GM18873 (cell line): ENCODE measurements around the gene MSGN1.
"Not testable (repeated sequence)": the region's sequence is repeated elsewhere in the genome, so short reads cannot be mapped to it uniquely, and the experiment has no call there.

ENCODE experiments used
- ATAC-seq: cut with Tn5 transposase; IDR thresholded peaks from one replicate; pipeline ENCODE4 v1.9.1; 2021; ENCODE audit warnings: mild to moderate bottlenecking, moderate library complexity, moderate number of reproducible peaks; ENCODE audit not compliant: unreplicated experiment, low FRiP score

Gene MSGN1

DNA sequence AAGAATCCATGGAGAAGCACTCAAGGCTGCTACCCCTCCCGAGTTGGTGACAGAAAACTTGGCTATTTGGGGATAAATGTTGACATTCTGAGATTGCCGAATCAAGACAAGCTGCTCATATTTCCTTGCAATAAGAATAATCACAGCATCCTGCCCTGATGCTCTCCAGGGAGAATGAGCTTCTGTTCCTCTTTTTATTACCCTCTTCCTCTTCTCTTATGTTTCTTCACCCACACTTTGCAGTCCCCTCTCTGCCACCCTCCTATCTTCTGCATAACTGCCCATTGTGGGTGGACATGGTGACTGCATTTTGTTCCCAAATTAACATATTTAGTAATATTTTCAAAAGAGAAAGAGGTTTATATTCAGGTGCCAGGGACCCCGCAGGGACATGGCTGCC, 11.9 kb upstream of the MSGN1 start:
- ATAC-seq = no peak

DNA sequence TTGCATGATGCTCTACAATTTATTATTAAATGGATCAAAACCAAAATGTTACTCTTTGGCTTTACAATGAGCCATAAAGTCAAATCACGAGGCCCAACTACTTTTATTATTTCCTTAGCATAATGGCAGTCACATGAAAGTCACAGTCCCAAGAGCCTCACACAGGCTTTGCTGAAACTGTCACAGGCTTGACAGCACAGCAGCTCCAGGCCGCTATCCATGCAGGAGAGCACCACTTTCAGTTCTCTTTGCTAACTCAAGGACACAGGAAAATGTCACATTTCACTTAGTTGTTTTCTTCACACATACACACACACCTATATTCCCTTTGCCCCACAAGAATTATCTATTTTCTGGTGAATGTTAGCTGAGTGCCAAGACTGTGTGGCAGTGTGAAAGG, 11.1 kb upstream of the MSGN1 start:
- ATAC-seq = no peak

DNA sequence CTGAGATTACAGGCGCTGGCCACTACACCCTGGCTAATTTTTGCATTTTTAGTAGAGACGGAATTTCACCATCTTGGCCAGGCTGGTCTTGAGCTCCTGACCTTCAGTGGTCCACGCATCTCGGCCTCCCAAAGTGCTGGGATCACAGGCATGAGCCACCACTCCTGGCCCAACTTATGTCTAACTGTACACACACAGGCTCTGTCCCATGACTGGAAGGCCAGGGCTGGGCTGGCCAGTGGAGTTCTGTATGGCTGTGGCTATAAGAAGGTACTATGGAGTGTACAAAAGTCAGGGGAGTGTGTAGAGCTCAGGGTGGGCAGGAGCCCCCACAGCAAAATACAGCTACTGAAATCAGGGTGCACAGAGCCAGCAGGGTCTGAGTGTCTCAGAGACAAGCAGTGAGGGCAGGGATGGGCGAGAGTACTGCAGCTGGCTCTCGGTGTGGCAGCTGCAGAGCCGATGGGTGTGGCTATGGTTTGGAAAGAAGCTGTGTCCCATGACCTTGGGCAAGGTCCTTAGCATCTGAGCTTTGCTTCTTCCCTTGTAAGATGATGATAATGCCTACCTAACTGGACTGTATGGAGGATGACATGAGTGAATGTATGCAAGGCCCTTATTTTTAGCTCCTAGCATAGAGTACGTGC, 10.4 kb upstream of the MSGN1 start:
- ATAC-seq = no peak

DNA sequence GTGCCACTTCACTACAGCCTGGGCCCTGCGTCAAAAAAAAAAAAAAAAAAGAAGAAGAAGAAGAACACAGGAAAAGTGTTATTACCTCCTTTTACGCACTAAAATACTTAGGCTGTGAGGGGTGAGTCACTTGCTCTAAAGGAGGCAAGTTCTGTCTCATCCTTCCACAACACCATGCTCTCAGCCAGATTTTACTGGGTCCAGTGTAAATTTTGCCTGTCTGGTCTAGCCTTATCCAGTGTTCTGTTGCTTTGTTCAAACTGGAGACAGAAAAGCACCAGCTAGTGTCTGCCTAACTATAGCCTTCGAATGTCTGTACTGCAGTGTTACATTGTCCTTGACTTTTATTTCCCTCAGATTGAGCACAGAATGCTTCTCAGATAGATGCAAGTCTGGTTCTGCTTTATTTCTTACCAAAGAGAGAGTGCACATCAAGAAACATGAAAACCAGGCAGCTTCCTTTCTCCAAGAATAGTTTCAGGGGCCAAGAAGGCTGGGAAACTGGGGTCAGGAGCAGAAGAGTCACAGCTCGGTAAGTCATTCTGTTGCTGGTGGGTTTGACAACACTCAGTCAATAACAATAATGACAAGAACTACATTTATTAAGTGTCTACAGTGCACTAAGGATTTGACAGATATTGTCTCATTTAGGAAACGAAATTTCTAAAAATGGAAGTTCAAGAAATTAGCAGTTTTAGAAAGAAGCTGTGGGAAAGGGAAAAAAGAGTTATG, 3.1 kb upstream of the MSGN1 start:
- ATAC-seq = peak; percentile 39

DNA sequence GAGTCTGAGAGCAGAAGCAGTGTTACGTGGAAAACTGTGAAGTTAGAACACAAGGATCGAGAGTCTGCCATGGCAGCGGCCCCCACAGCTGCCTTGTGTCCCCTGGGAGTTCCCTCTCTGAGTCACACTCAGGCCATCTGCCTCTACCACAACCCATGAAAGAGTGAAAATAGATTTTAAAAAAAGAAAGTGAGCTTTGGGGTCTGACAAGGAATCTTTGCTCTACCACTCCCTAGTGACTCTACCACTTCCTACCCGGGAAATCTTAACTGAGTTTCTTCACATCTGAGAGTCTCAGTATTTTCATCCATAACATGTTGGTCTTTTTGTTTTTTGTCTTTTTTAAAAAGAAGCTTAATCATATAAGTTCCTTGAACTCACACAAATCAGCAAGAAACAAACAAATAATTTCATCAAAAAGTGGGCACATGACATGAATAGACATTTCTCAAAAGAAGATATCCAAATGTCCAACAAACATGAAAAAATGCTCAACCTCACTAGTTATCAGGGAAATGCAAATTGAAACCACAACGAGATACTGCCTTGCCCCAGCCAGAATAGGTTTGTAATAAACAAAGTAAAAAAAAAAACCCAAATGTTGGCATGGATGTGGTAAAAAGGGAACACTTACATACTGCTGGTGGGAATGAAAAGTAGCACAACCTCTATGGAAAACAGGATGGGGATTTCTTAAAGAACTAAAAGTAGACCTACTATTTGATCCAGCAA, 2.4 kb upstream of the MSGN1 start:
- peak; percentile 92 for ATAC-seq

DNA sequence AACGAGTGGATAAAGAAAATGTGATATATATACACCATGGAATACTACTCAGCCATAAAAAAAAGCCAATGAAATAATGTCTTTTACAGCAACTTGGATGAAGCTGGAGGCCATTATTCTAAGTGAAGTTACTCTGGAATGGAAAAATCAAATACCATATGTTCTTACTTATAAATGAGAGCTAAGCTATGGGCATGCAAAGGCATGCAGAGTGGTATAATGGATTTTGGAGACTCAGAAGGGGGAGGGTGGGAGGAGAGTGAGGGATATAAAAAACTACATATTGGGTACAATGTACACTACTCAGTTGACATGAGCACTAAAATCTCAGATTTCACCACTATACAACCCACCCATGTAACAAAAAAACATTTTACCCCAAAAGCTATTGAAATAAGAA, 1.7 kb upstream of the MSGN1 start:
- no peak for ATAC-seq

DNA sequence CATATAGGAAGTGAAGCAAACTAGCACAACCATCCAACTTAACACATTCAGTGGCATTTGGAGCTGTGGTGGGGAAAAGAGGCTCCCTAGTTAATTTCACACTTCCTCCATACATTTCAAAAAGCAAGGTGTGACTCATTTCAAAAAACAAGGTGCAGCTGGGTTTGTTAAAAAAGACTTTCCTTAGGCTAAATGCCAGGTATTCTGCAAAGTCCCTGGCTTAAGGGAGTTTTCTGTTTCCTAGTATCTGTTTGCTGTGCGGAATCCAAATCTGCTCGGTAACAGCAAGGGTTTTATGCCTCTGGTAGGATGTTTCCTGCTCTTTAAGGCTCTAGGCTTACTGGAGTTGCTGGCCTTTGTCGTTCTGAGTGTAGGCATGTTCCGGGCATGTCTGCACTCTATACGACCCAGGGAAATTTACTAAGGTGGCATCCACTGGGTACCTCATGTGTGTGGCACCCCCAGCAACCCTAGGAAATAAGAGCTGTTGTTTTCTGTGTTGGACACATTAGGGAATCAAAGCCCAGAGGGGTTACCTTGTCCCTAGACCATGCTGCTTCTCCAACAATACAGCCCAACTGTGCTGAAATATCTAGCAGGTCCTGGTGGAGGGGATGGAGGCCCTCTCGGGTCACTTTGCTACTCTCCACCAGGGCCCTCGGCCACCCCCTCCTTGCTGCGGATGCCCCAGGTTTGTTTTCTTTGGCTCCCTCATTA, 634 bp upstream of the MSGN1 start:
- ATAC-seq = no peak

DNA sequence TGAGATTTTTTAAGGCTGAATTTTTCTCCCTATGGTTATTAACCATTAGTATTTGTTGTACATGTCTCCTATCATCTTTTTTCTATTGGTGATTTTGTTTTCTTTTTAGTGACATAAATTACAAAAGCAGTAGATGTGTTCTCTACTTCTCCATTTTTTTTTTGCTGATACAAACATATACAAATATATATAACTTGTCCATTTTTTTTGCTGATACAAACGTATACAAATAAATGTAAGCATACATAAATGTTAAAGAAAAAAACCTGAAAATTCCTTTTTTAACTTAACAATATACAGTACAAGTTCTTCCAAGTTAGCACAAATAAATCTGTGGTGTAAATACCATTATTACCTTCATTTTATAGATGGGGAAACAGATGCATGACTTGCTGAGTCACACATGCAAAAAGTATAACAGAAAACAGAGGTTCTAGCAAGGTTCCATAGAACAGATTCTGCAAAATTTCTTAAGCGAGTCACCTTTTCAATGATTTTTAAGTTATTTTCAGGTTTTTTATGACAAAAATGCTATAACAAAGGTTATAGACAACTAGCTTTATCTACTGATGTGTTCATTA, 2.1 kb downstream of the MSGN1 start:
- ATAC-seq = no peak

DNA sequence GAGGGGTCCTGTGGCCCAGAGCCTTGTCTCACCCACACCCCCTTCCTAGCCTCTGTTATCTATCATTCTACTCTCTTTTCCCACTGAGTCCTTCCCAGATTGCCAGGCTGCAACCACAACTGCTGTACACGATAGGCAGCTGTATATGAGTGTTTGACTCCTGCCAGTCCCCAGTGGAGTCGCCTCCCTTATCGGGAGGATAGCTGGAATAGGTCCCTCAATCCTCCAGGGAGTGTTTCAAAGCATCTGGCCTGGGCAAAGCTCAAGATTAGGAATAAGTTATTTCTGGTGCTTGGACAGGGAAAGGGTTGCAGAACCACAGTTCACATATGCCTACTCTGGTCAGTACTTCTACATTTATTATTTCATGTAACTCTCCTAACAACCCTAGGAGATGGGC, 4.8 kb downstream of the MSGN1 start:
- ATAC-seq = no peak

DNA sequence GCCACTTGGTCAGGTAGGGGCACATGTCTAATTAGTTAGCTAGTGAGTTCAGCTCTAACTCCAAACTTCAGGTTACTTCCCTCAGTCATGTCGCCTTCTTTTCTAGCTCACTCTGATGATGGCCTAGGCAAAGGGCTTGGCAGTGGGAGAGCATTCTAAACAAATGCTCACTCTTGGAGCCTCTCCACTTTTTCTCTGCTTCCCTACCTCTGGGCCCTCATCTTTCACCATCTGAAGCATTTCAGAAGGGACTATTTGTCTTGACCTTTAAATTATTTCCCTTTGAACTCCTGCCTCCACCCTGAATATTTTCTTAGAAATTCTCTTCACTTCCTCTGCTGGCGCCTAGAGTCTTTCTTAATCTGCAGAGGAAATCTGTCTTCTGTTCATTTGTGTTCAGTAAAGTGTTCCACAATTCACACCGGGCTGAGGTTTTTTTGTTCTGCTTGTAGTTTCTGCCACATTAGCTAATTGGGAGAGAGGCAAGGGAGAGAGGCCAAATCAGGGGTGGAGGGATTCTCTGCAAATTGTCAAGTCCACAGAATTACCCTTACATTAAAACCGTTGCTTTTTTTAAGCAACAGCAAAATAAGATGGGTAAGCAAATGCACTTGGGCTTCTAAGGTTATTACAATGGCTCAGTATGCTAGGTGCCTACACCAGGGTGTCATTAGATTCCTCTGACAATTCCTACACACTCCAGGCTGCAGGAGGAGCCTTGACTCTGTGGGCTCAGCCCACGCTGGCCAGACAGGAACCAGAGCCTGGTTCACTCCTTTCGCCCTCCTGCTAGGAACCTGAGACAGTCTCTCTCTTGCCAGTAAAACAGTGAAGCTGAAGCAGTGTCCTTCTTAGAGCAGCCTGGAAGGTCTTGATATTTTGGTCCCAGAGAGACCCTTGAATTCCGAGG, 5.5 kb downstream of the MSGN1 start:
- no peak for ATAC-seq

DNA sequence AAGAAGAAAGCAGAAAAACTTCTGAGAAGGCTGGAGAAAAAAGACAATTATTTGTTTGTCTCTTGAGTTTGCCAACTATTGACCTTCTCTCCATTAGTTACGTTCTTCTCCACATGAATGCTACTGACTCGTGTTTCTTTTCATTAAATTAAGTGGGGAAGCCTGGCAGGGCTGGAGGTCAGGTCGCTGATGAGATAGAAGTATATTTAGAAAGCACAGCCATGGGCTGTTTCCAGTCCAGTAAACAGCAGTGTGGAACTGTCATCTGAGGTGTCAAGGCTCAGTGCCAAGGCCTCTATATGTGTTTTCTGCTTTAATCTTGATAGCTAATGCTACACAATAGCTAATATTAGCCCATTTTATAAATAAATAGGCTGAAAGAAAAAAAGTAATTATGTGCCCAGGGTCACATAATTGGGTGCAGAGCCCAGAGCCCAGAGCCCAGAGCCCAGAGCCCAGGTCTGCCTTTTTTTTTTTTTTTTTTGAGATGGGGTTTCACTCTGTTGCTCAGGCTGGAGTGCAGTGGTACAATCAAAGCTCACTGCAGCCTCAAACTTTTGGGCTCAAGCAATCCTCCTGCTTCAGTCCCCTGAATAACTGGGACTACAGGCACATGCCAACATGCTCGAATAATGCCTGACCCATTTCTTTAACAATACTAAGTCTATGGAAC, 6.3 kb downstream of the MSGN1 start:
- ATAC-seq = no peak

DNA sequence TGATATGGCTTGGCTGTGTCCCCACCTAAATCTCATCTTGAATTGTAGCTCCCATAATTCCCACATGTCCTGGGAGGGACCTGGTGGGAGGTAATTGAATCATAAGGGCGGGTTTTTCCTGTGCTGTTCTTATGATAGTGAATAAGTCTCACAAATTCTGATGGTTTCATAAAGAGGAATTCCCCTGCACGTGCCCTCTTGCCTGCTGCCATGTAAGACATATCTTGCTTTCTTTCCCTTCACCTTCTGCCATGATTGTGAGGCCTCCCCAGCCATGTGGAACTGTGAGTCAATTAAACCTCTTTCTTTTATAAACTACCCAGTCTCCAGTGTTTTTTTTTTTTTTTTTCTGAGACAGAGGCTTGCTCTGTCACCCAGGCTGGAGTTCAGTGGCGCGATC, 7.4 kb downstream of the MSGN1 start:
- not testable (repeated sequence) for ATAC-seq

DNA sequence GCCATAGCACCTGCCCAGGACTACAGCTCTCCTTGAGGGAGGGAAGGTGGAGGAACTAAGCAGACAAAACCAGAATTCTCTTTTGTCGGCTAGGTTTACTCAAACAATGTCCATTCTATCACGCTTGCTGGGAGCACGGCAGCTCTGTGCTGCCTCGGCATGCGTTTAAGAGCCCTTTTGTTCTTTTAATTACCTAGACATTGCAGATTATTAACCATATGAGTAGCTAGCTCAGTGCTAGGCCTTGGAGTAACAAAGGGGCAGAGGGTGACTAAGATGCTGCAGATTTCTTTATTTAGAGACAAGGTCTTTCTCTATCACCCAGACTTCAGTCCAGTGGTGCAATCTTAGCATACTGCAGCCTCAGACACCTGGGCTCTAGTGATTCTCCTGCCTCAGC, 11.1 kb downstream of the MSGN1 start:
- ATAC-seq = no peak

DNA sequence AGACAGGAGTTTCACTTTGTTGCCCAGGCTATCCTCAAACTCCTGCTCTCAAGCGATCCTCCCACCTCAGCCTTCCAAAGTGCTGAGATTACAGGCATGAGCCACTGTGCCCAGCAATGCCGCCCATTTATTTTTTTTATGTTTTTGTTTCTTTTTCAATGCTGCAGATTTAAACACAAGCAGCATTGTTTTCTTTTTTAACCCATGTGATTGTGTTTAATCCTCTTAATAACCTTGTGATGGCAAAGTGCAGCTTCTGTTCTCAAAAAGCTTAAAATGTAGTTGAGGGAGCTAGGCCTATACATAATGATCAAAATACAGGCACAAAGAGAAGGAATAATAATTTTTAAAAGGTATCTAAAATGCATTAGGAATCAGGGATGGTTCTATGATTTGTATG, 11.5 kb downstream of the MSGN1 start:
- ATAC-seq = no peak

DNA sequence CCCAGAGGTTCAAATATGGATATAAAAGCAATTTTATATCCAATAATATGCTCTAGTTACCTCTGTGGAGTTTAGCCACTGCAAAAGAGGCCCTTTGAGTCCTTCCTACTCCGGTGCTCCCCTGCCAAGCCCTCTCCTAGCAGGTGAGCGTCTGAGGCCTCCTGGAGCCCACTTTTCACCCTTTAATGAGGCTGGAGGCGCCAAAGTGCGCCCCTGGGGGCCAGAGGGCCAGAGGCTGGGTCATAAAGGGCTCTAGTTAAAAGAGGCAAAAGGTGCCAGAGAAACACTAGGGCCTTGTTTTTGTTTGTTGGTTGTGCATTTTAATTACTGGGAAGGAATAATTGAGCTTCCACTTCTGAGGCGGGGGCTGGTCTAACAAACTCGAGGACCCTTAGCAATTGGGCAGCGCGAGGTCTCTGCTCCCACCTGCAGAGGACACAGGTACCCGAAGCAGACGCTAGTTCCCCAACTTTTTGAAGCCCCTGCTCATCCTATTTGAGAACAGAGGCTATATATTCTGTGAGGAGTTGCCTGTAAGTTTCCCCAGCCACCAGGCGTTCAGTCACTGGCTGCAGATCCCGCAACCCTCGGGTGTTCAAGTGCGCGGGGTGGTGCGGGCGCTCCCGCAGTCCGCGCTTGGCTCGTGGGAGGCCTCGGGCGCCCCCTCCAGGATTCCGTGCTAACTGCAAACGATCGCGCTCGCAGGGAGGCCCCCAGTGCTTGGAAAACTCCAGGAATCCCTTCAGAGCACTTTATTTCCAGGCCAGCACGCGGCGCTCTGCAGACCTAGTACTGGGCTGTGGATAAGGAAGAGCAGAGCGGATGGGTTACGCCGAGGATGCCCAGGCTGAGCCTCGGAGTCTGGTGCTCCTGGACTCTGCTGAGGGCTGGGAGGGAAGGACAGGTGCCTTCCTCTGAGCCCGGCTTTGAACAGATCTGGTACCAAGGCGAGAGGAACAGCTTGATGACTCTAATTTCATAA, 14.1 kb downstream of the MSGN1 start:
- ATAC-seq = peak; percentile 79

DNA sequence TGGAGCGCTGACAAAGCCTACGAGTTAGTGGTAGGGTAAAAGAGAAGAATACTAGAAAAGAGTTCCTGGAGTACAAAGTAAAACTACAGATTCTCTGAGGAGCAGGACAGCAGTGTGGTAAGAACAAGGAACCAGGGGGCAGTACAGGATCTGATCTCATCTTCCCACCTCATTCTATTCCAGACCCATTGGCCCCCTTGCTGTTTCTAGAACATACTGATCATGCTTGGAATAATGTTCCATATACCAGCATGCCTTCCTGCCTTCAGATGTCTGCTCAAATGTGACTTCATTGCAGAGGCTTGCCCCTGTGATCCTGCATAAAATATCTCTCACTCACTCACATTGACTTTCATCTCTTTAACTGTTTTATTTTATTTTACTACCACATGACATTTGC, 19.3 kb downstream of the MSGN1 start:
- no peak for ATAC-seq

DNA sequence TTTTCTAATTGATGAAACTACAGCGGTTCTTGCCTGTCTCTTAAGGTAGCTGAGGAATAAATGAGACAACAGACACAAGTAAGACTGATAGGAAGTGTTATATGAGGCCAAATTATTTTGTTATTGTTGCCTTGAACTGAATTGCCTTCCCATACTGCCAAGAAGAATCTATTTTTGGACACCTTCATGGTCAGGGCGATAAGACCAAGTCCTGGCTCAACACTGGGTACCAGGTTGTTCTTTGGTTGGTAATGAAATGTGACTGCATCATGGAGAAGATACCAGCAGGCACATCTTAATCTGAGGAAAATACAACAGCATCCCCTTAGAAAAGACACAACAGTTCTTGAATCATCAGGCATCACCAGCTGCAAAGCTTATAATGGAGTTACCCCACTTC, 23.7 kb downstream of the MSGN1 start:
- ATAC-seq = no peak

DNA sequence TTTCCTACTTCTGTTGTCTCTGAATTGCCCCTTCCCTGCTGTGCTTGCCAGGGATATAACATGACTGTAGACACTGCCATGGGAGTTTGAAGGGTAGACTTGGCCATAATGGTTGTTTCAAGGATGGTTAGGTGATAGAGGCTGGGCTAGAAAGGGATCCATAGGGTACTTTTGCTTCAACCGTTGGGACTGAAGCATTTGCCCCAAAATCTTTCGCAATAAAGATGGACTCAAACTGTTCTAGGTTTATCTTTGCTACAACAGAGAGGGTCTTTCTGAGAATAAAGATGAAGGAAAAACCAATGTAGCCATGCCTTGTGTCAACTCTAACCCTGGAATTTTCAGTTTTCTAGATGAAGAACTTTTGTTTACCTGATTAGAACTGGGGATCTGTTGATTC, 27.2 kb downstream of the MSGN1 start:
- no peak for ATAC-seq
